ENCODE measurements around the gene STUM.

The STUM gene

GRCh38 chr1:226642421-226642820 lies 93.9 kb downstream of the STUM start:
- no peak for DNase-seq (ENCODE audit: low read depth)
- no peak for TF ChIP-seq CTCF (IDR thresholded peaks at IDR 0.05; ENCODE audit: control insufficient read depth, extremely low read depth, insufficient read depth)
- H3K4me3 ChIP-seq (ENCODE audit: low read depth, low read length) = no peak overlapping the region

- no peak overlapping the region for H3K4me3 ChIP-seq (ENCODE audit: low read depth, low read length)
- TF ChIP-seq CTCF (IDR thresholded peaks at IDR 0.05; ENCODE audit: control insufficient read depth, extremely low read depth, insufficient read depth) = no peak
- DNase-seq (ENCODE audit: low read depth) = no peak
Measured at GRCh38 chr1:226643177-226643576, 94.6 kb downstream of the STUM start.

- no peak for TF ChIP-seq CTCF (IDR thresholded peaks at IDR 0.05; ENCODE audit: control insufficient read depth, extremely low read depth, insufficient read depth)
- no peak for DNase-seq (ENCODE audit: low read depth)
- H3K4me3 ChIP-seq (ENCODE audit: low read depth, low read length) = no peak overlapping the region
Measured at GRCh38 chr1:226643611-226644540, 95.3 kb downstream of the STUM start.

GRCh38 chr1:226644541-226645176 lies 96.1 kb downstream of the STUM start:
- DNase-seq (ENCODE audit: low read depth) = no peak
- no peak overlapping the region for H3K4me3 ChIP-seq (ENCODE audit: low read depth, low read length)
- no peak for TF ChIP-seq CTCF (IDR thresholded peaks at IDR 0.05; ENCODE audit: control insufficient read depth, extremely low read depth, insufficient read depth)

GRCh38 chr1:226645279-226645976 lies 96.9 kb downstream of the STUM start:
- DNase-seq (ENCODE audit: low read depth) = no peak
- H3K4me3 ChIP-seq (ENCODE audit: low read depth, low read length) = no peak overlapping the region
- no peak for TF ChIP-seq CTCF (IDR thresholded peaks at IDR 0.05; ENCODE audit: control insufficient read depth, extremely low read depth, insufficient read depth)

- DNase-seq (ENCODE audit: low read depth) = no peak
- TF ChIP-seq CTCF (IDR thresholded peaks at IDR 0.05; ENCODE audit: control insufficient read depth, extremely low read depth, insufficient read depth) = no peak
- no peak overlapping the region for H3K4me3 ChIP-seq (ENCODE audit: low read depth, low read length)
Measured at GRCh38 chr1:226646026-226646869, 97.7 kb downstream of the STUM start.

Measured in LNCaP clone FGC (cell line).